CD4-positive, alpha-beta T cell treated with Interleukin-17A for 1 hour (primary cell): ENCODE results near the gene DDHD1.
"Not testable (repeated sequence)": the region's sequence is repeated elsewhere in the genome, so short reads cannot be mapped to it uniquely, and the experiment has no call there.

Experiments used
- DNase-seq: peaks from one replicate; pipeline ENCODE4 v3.0.0-alpha.2; 2020

The DDHD1 gene

DNA sequence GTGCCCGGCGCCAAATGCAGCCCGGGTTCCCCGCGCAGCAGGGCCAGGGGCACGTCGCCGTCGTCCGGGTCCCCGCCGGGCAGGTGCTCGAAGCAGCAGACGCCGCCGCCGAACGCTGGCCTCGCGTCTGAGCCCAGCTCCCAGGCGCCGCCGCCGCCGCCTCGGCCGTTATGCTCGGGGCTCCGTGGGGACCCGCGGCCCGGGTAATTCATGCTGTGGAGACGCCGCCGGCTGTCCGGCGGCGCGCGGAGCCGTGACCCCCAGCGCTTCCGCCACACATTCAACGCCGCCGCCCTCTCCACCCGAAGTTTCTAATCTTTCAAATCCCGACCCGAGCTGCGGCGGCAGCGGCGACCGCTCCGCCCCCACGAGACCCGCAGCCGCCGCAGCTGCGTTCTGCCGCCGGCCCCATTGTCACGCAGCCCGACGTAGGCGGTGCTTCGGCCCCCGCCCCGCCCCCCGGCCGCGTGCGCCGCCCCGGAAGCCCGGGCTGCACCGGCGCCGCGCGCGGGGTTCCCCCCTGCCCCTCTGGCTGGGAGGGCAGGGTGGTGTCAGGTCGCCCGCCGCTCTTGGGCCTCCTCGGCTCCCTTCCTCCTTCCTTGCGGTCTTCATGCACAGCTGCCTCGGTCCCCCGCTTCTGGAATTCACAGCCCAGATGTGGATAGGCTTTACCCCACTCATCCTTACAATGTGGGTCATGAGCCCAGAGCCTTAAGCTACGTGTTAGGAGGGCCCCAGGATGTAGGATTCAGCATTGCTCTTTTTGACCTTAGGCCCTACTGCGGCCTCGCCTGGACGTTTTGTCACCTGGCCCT lies at the start of gene DDHD1:
Gene DDHD1 (minus strand): TSS at position 437 of the 815 bp plus-strand sequence. CDS start 225 bp downstream, at position 212.
- DNase-seq, result peak; percentile 89

DNA sequence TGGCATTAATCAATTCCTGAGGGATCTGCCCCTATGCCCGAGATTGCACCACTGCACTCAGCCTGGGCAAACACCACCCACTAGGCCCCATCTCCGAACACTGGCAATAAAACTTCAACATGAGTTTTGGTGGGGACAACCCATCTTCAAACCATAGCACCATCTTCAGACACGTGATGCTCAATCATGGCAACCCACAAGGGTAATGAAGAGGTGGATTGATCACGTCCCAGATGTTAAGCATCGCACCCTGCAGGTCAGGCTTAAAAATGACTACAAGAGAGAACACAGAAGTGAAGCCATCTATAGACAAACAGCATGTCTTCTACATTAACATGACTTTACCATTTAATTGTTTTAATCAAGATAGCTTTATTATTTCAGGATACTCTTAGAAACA lies 42.8 kb upstream of the DDHD1 start:
- DNase-seq, result no peak

DNA sequence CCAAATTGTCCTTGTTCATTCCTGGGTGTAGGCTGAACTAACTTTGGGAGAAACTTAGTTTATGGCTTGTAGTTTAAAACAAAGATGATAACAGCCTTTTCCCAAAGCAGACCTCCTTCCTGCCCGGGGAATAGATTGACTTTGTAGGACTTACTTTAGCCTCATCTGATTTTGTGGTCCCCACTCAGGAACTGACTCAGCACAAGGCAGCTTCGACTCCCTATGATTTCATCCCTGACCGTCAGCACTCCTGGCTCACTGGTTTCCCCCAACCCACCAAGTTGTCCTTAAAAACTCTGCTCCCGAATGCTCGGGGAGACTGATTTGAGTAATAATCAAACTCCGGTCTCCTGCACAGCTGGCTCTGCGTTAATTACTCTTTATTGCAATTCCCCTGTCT lies 40.1 kb upstream of the DDHD1 start:
- no peak for DNase-seq

DNA sequence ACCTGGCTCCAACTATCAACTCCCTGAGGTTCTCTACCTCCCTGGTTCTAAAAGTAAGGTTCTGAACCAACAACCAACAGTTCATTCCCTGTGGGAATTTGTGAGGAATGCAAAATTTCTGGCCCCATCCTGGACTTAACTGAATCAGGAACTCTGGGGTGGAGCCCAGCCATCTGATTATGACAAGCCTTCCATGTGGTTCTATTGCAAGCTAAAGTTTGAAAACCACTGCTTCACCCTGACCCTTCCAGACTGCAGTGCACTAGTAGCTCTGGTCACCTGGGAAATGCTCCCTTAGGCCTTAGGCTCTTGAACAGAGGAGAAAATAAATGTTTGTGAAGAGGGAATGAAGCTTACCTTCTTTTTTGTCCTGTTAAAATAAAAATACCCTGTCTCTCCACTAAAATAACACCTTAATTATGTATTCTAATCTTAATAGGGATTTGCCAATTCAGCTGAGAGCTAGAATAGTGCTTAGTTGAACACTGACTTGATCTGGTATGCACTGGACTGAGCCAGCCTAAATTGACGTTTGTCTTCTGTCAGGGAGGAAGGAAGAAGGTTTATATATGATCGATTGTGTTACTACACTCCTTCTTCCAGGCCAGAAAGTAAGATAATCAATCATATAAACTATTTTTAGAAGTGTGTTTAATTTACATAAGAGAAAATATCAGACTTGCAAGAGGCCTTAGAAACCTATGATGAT lies 39.1 kb upstream of the DDHD1 start:
- DNase-seq, result no peak

DNA sequence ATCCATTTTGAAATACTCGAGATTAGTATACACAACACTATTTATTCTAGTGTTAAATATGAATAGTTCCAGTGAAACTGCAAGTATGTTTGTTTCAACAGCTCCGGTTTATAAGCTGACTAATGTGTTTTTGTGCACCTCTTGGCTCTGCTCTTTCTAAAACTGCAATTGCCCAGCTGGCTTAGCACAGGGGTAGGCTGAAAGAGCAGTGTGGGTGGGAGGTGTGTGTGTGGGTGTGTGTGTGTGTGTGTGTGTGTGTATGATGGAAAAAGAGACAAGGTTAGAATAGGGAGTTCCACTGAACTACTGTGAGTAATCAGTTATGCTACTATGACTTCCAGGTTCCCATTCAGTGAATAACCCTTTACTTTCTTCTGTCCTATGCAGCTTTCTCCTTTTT lies 37.8 kb upstream of the DDHD1 start:
- no peak for DNase-seq

DNA sequence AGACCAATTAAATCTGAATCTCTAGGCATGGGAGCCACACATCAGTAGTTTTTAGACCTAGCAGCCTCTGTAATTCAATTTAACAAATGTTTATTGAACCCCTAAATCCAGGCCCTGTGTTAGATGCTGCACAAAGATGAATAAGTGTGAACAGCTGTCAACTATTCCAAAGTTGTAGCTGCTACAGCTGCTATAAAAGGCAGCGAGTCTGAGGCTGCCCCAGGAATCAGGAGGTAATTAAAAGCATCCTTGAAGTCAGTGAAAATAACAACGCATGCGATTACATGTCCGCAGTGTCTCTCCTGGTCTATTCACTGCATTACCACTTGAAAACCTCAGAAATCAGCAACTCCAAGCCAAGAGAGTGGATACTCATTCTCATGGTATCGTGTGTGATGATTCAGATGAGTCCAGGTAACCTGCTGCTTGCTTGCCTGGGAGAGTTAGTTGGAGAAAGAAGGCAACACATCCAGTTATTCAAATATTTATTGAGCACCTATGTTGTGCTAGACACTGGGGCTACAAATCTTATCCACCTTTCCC lies 34.9 kb upstream of the DDHD1 start:
- DNase-seq, result no peak

DNA sequence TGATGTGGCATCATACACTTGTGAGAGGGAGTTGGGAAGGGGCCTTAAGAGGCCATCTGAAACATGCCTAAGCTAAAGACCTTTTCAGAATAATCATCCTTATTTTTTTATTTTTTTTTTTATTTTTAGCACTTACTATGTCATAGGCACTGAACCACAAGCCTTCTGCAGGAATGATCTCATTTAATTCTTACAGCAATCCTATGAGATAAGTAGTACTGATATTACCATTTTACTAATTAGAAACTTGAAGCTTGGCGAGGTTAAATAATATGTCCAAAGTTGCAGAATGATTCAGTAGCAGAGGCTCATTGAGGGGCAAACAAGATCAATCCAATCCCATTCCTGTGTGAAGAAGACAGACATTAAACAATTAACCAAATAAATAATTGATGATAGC lies 33.4 kb upstream of the DDHD1 start:
- DNase-seq, result no peak

DNA sequence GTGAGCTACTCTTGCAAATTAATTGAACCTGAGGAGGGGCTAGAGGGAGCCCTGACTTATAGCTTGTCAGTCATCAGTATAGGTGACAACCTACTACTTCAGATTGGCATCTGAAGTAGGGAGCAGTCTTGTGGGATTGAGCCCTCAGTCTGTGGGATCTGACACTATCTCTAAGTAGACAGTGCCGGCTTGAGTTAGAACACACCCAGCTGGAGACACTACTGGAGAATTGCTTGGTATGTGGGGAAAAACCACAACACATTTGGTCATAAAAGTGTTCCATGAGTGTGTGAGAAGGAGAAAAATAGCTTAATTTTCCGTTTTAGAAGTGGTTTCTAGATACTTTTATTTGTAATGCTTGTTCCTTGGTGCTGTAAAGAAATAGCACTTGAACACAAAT lies 30.5 kb upstream of the DDHD1 start:
- DNase-seq, result no peak

DNA sequence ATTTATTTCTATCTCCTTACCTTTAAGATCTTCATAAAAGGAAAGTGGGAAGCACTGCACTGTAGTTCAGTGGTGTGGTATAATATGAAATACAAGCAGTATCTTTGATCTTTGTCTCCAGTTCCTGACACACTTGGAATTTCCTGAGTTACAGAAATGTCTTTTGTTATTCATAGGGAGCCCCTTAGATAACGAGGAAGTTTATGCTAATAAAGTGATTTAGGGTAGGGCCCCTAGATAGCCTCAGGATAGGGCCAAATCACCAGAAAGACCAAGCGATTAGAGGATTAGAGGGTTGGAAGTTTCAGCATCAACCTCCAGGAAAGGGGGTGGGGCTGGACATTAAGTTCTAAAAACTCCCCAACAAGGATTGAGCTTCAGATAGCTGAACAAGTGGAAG lies 29.9 kb upstream of the DDHD1 start:
- no peak for DNase-seq

DNA sequence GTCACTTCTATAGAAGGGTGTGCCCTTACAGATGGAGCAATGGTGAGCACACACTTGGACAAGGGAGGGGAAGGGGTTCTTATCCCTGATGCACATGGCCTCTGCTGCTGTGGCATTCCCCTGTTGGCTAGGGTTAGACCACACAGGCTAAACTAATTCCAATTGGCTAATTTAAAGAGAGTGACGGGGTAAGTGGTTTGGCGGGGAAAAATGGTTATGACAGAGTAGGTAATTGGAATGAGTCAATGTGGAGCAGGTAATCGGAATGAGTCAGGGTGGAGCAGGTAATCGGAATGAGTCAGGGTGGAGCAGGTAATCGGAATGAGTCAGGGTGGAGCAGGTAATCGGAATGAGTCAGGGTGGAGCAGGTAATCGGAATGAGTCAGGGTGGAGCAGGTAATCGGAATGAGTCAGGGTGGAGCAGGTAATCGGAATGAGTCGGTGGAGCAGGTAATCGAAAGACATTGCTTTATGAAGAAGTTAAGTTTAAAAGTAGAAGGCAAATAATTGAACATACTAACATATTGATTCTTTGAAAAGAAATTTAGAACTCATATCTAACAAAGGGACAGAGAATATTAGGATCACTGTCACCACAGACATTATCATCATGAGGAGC lies 28.4 kb upstream of the DDHD1 start:
- not testable (repeated sequence) for DNase-seq

DNA sequence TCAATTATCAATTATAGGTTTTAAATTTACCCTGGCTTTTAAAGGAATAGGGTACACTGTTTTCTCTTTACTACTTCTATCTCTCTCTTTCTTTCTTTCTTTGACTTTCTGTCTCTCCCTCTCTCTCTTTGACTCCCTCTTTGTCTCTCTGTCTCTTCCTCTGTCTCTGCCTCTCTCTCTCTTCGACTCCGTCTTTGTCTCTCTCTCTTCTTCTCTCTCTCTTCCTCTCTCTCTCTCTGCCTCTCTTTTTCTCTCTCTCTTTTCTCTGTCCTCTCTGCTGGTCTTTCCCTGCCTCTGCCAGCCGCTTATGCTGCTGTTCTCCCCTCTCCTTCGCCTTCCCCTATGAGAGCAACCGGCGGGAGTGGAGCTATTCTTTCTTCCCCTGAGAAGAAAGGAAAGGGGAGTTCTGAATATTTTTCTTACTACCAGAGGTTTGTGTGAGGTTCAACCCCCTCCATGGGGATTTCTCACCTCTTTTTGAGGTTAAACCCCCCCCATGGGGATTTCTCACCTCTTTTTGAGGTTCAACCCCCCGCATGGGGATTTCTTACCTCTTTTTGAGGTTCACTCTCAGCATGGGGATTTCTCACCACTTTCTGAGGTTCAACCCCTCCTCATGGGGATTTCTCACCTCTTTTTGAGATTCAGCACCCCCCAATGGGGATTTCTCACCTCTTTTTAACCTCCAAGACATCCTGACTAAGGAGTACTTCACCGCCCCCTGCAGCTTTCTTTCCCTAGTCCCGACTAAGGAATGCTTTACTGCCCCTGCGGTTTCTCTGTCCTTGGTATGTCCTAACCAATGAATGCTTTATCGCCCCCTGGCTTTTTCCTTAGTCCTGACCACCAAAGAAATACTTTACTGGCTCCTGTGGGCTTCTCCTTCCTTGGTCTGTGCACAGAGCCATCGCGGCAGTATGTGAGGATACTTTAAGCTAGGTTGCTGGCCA lies 27.4 kb upstream of the DDHD1 start:
- DNase-seq, result peak; percentile 72

DNA sequence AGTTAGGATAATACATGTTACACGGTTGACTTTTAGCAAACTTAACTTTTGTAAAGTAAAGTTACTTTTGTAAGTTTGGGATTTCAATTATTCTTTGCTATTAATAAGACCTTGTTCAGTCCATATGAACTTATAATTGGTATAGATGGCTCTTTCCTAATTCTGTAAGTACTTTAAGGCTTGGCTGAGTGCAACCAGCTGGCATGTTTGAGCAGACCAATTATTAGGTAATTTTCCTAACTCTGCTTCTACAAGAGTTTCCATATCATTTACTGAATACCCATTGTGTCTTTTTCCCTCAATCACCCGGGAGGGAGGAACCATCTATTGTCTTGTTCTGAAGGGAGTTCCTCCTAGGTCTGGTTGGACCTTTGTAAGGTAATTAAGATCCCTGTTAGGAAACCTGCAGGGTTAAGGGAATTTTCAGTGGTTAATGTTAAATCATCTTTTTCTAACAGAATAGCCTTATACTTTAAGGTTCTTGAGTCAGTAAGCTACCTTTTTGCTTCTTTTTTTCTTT lies 26.4 kb upstream of the DDHD1 start:
- not testable (repeated sequence) for DNase-seq

DNA sequence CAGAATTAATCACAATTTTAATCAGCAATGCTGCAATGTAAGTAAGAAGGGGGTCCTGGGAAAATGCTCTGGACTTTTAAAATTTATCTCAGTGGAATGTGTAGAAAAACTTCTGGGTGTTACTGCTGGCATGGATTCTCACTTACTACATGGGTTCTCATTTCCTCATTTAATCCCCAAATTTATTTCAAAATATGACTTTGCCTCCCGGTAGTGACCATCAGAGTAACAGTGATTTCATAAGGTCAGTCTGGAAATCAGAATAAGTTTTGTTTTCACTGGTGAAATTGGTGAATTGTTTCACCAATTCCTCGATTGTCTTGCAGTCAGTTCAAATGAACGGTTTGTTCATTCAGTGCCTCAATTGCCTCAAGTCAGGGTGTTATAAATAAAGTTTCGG lies 22.3 kb upstream of the DDHD1 start:
- no peak for DNase-seq

DNA sequence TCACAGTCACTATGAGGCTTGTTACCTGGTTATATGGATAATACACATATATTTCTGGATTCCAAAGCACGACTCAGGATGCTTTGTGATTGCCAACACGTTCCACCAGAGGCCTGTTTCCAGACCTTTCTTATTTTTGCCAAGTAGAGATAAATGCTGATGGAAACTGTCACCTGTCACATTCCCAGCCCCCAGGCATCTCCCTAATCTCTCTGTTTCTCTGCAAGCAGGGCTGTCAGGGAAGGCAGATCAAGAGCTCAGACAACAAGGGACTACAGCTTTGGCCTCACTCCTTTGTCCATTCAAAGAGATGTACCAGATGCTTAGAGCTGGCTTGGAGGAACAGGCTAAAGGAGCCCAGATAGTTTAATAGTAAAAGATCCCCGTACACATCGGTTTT lies 21.8 kb upstream of the DDHD1 start:
- no peak for DNase-seq

DNA sequence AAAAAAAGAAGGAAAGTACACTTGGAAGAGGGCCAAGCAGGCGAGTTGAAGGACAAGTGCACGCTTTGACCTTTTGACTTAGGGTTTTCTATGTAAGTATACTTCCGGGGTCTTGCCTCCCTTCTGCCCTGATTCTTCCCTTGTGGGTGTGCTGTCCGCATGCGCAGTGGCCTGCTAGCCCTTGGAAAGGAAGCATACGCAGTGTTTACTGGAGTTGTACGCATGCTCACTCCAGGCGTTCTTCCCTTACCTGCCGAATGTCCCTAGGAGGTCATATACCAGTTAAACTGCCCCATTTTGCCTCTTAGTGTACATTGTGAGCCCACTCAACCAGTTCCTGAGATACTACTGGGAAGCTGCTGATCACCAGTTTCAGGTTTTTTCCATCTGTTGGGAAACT lies 15.7 kb upstream of the DDHD1 start:
- no peak for DNase-seq

DNA sequence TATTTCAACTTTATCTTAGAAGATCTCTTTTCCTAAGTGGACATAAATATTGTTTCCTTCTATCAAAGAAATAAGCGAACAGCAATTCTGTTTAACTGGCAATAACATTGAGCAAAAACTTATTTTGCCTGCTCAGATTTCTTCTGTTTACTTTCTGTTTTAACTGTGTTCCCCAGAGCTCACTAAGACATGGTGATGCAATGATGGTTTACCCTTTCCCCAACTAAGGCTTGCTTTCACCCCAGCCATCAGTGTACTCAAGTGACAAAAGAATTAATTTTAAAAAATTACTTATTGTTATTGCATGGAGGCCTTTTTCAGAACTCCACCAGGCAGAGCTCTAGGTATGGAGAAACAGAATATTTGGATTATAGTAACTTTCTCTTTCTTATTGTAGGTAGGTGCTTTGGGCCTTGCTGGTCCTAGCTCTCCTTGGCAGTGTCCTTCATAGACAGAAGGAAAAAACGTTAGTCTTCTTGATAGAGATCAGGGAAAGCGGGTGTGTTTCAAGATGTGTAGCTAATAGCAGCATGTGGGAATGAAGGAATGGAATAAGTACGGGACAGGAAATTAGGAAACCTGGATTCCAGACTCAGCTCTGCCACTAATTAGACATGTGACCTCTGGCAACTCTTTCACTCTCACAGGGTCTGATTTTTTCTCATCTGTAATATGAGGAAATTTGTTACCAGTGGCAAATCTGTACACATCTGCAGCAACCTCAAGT lies 14.6 kb upstream of the DDHD1 start:
- no peak for DNase-seq

DNA sequence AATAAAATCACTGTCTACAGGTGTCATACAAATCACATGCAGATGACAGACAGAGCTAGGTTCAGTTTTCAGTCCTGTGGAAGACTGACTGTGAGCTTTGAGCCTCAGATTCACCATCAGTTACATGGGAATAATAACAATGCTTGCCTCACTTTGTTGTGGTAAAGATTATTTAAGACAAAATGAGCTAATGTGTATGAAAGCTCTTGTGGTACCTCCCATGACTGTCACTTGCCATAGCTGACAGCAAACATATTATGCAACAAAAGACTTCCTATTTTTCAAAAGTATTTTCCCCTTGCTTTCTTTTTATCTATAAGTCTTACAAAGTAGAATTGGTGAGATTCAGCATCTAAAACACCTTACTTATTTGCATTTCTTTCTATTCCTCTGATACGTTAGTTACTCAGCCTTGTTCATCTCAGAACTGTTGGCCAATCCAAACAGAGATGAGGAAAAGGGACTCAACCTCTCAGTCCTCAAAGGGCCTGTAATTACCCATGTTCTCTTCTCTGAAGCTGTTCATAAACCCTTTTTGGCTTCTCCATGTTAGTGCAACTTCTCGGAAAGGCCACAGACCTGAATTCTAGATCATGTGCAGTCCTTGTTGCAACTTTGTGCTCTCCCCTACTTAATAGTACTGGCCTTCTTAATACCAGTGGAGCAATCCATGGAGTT lies 8.8 kb upstream of the DDHD1 start:
- DNase-seq, result no peak

DNA sequence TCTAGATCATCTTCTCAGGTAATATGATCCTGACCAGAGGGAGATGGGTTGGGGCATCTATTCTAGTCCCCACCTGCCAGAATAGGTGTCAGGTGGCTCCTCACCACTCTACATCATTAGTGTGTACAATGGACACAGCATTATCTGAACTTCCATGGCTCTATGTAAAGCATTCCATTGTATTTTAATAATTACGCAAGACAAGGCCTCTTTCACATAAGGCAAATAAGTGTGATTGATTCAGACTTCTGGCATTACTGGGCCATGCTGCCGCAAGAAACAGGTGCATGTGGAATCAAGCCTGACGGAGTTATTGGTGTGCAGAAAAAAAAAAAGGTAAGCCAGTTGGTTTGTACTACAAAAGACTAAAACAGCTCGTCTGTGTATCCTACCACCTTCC lies 3.1 kb upstream of the DDHD1 start:
- DNase-seq, result no peak

DNA sequence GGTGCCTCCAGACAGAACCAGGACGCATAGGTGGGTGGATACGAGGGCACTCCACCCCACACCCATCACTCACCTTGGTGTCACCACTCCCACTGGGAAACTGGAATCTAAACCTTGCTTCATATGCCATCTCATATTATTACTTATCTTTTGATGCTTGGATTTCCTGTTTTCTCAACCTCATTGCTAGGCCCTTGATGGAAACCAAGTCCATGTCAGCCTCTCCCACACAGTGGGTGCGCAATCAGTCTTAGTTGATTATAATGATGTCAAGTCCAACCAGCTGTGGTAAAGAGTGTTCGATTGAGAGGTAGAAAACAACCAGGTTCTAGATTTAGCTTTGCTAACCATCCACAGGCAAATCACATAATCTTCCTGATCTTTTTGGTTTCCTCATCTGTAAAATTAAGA lies 584 bp upstream of the DDHD1 start:
- DNase-seq, result no peak

DNA sequence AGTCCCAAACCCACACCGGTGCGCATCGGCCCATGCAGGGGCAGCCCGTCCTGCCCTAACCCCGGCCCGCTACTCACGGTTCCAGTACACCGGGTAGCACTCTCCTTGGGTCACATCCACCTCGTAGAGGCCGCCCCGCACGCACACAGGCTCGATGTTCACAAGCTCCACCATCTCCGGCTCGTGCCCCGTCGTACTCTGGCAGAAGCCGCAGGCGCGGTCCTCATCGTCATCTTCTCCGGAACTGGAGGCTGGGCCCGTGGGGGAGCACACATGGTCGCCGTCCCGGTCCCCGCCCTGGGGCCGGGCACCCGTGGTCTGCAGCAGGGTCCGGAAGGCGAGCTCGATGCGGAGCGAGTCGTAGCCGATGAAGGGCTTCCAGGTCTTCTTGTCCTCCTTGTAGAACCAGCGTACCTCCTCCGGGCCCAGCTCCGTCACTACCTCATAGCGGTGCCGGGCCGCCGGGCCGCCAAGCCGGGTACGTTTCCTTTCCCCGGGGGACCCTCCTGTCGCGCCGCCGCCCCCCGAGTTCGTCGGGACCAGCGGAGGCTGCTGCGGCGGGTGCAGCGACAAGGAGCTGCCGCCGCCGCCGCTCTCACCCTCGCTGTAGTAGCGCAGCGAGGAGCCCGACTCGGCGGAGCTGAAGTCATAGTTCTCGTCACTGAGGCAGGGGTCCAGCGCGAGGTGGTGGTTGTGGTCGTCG lies 788 bp downstream of the DDHD1 start:
- DNase-seq, result peak; percentile 73
